ENCODE data around the gene UBE2R2.

DNA sequence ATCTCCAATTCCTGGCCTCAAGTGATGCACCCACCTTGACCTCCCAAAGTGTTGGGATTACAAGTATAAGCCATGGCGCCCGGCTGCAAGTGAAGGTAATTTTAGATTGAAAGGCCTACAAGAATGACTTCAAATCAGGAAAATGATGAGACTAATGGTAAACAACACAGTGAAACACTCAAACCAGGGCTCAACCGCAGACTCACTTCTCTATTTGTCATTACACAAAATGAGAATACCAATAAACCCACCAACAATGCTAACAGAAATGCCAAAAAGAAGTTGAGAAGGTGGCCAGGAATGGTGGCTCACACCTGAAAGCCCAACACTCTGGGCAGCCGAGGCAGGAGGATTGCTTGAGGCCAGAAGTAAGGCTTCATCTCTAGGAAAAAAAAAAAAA is 139.6 kb downstream of the UBE2R2 start:
- TF ChIP-seq GATA2 (IDR thresholded peaks at IDR 0.05; ENCODE audit: insufficient read depth, insufficient read length, low read depth, low read length) (no peak), EZH2 (IDR thresholded peaks at IDR 0.05; ENCODE audit: borderline replicate concordance, low read depth, low read length, severe bottlenecking) (no peak), POLR2A (IDR thresholded peaks at IDR 0.05; ENCODE audit: low read depth, low read length) (no peak), FOS (IDR thresholded peaks at IDR 0.05; ENCODE audit: borderline replicate concordance, insufficient read depth, low read length) (no peak), POLR2AphosphoS5 (IDR thresholded peaks at IDR 0.05; ENCODE audit: insufficient read depth, low read depth, low read length) (no peak)
- TF ChIP-seq, protein P1, sequence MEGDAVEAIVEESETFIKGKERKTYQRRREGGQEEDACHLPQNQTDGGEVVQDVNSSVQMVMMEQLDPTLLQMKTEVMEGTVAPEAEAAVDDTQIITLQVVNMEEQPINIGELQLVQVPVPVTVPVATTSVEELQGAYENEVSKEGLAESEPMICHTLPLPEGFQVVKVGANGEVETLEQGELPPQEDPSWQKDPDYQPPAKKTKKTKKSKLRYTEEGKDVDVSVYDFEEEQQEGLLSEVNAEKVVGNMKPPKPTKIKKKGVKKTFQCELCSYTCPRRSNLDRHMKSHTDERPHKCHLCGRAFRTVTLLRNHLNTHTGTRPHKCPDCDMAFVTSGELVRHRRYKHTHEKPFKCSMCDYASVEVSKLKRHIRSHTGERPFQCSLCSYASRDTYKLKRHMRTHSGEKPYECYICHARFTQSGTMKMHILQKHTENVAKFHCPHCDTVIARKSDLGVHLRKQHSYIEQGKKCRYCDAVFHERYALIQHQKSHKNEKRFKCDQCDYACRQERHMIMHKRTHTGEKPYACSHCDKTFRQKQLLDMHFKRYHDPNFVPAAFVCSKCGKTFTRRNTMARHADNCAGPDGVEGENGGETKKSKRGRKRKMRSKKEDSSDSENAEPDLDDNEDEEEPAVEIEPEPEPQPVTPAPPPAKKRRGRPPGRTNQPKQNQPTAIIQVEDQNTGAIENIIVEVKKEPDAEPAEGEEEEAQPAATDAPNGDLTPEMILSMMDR (IDR thresholded peaks at IDR 0.05; ENCODE audit: extremely low read depth in 1 of 2, insufficient read depth in 1 of 2, low read depth in 1 of 2, low read length in 2 of 2) = no peak
